ENCODE measurements around the gene SCYGR5. TPM values are rescaled to one million over a fixed set of nuclear protein-coding genes. Genes with fewer than 3 reads are reported as not detected.
A peak's percentile ranks its signal among the peaks of the same experiment; 100 is the strongest.
"Not testable (repeated sequence)": the region's sequence is repeated elsewhere in the genome, so short reads cannot be mapped to it uniquely, and the experiment has no call there.

SCYGR5 gene
- total RNA-seq, 1 donor from 2014 or later, result not detected

DNA sequence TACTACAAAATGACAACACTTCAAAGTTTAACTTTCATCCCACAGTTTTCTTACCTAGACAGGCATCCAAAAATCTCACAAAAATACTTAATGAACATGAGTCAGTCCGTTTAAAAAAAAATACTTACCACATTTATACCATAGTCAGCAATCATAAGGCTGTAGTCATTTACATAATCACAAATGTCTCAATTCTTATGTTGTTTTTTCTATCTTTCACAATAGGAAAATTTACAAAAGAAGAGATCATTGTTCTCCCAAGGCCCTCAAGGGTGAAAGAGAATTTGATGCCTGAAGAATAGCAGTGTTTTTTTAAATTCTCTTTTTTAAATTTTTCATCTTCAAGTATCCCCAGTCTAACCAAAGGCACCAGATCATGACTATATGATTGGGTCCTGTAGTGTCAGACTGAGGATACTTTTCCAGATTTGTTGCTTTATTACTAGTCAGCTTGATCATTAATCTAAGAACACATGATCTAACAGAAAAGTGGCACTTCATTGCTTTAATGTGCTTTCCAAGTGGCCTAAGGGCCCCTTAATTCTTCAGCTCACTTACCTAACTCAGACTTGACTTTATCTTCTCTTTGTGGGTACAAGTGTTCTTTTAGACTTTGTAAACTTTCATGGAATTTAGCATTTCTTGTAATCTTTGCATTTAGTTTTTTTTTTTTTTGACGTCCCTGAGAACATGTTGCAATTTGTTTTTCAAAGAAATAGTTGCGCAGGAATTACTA, 4.7 kb downstream of the SCYGR5 start:
- DNase-seq (ENCODE audit: low read depth), result no peak

DNA sequence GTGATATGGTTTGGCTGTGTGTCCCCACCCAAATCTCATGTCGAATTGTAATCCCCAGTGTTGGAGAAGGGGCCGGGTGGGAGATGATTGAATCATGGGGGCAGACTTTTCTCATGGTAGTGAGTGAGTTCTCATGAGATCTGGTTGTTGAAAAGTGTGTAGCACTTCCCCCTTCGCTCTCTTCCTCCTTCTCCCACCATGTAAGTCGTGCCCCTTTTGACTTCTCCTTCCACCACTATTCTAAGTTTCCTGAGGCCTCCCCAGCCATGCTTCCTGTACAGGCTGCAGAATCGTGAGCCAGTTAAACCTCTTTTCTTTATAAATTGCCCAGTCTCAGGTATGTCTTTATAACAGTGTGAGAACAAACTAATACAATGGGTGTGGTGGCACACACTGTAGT, 7.0 kb downstream of the SCYGR5 start:
- not testable (repeated sequence) for DNase-seq (ENCODE audit: low read depth)

DNA sequence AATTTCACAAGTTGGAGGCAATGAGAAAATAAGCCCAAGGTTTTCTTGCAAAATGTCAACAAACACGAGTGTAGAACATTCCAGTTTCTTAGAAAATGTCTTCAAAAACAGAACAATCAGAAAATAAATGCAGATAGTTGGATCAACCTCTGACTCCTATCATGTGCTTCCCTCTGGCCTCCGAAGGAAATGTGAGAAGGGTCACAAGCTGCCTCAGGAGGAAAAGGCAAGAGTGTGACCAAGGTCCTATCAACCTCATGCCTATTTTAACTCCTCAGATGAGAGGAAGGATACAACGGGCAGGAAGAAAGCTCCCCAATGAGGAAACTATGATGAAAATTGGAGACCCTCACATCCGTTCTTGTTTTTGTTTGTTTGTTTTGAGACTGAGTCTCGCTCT, 7.9 kb downstream of the SCYGR5 start:
- no peak for DNase-seq (ENCODE audit: low read depth)

GRCh38 chr2:227677928-227678327, 11.3 kb downstream of the SCYGR5 start:
- DNase-seq (ENCODE audit: low read depth), result no peak

DNA sequence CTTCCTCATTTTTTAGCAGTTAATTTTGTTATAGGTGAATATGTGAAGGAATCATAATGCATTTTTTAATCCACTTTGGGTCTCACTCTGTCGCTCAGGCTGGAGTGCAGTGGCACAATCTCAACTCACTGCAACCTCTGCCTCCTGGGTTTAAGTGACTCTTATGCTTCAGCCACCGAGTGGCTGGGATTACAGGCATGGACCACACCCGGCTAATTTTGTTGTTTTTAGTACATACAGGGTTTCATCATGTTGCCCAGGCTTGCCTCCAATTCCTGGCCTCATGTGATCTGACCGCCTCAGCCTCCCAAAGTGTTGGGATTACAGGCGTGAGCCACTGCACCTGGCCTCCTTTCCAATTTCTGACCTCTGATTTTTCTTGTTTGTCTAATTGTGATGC, 17.7 kb downstream of the SCYGR5 start:
- no peak for DNase-seq (ENCODE audit: low read depth)

GRCh38 chr2:227687189-227687588, 20.6 kb downstream of the SCYGR5 start:
- DNase-seq (ENCODE audit: low read depth), result no peak

- DNase-seq (ENCODE audit: low read depth), result no peak
These were observed 30.5 kb downstream of the SCYGR5 start for GRCh38 chr2:227696990-227697679.

DNA sequence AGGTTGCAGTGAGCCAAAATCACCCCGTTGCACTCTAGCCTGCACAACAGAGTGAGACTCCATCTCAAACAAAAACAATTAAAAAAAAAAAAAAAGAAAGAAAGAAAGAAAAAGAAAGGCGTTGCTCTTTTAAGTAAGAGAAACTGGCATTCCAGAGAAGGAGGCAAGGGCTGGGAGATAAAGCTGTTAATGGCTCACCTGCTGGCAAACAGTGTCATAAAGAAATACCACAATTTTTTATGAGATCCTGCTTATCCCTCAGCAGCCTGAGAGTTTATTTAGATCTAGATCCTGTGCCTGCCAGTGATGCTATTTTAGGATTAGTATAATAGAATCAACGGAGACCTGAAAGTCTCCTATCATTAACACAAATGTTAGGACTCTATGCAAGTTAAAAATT, 35.0 kb downstream of the SCYGR5 start:
- no peak for DNase-seq (ENCODE audit: low read depth)

GRCh38 chr2:227703280-227703732, 36.7 kb downstream of the SCYGR5 start:
- peak; percentile 2 for DNase-seq (ENCODE audit: low read depth)

DNA sequence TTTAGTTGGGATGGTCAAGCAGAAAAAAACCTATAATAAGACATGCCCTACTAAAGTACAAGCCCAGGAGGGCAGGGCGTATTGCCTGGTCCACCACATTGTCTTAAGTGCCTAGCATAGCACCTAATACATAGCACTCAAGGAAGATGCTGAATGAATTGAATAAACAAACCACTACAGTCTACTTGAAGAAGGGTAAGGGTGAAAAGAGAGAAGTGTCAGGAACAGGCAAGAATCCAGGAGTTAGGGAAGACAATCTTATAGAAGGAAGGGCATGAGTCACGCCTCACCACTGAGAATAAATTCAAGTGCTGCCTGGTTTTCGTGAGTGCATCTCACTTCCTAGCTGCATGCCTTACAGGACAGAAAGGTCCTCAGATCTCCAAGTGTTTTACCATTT, 37.4 kb downstream of the SCYGR5 start:
- DNase-seq (ENCODE audit: low read depth), result no peak

- DNase-seq (ENCODE audit: low read depth), result no peak
These were observed 40.3 kb downstream of the SCYGR5 start for GRCh38 chr2:227706859-227707258.

- DNase-seq (ENCODE audit: low read depth), result no peak
These were observed 40.8 kb downstream of the SCYGR5 start for GRCh38 chr2:227707390-227707789.

- DNase-seq (ENCODE audit: low read depth), result no peak
These were observed 44.4 kb downstream of the SCYGR5 start for GRCh38 chr2:227710986-227711385.

DNA sequence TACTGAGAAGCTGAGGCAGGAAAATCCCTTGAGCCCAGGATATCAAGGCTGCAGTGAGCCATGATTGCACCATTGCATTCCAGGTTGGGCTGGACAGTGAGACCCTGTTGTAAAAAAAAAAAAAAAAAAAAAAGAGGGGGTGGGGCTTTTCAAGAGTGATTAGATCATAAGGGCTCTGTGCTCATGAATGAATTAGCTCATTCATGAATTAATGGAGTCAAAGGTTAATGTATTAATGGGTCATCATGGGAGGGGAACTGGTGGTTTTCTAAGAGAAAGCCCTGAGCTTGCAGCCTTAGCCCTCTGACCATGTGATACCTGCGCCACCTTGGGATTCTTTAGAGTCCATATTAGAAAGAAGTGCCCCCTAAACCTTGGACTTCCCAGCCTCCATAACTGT, 46.7 kb downstream of the SCYGR5 start:
- DNase-seq (ENCODE audit: low read depth), result no peak

GRCh38 chr2:227716501-227716900, 49.9 kb downstream of the SCYGR5 start:
- no peak for DNase-seq (ENCODE audit: low read depth)

Other genes starting within 250 kb of the SCYGR5 start
- 153 and 161 TPM in 2 replicates for gene AGFG1, start 194.6 kb upstream of the SCYGR5 start, total RNA-seq
- gene SCYGR2, start 67.9 kb upstream of the SCYGR5 start, total RNA-seq, result not detected in 2 replicates
- not detected in 2 replicates for gene SCYGR3, start 52.0 kb upstream of the SCYGR5 start, total RNA-seq
- not detected in 2 replicates for gene SCYGR4, start 49.3 kb upstream of the SCYGR5 start, total RNA-seq
- 0.29 TPM in 1 of 2 replicates, not detected in the other for gene SLC19A3, start 51.2 kb downstream of the SCYGR5 start, total RNA-seq
- gene SCYGR6, start 58.0 kb downstream of the SCYGR5 start, total RNA-seq, result not detected in 2 replicates
- not detected in 2 replicates for gene SCYGR7, start 61.5 kb downstream of the SCYGR5 start, total RNA-seq
- gene SCYGR8, start 79.1 kb downstream of the SCYGR5 start, total RNA-seq, result not detected in 2 replicates
- gene CCL20, start 147.0 kb downstream of the SCYGR5 start, total RNA-seq, result not detected in 2 replicates
- not detected in 2 replicates for gene DAW1, start 204.8 kb downstream of the SCYGR5 start, total RNA-seq